H7 (cell line): ENCODE results near the gene NCAPD2. TPM values are rescaled to one million over a fixed set of nuclear protein-coding genes. Genes with fewer than 3 reads are reported as not detected.

Source experiments
- DNase-seq: peaks from one replicate; pipeline ENCODE4 v3.0.0; 2012
- H3K27me3 ChIP-seq: 2 replicates; pipeline ENCODE4 v1.6.0; 2011; ENCODE audit warnings: mild to moderate bottlenecking, low read length; ENCODE audit not compliant: control insufficient read depth, insufficient read depth
- H3K36me3 ChIP-seq: replicated peaks from 2 replicates; pipeline ENCODE4 v1.5.1; 2011; ENCODE audit warnings: low read length; ENCODE audit not compliant: control insufficient read depth, insufficient read depth
- H3K4me3 ChIP-seq: 2 replicates; pipeline ENCODE4 v1.5.1; 2011; ENCODE audit warnings: low read depth, mild to moderate bottlenecking, control low read depth, low read length, moderate library complexity; ENCODE audit not compliant: insufficient read depth
- total RNA-seq: library from RNA; depleted of rRNA; stranded (reverse); fragments of >200 nt; shearing (Covaris generic); gene quantifications from 2 replicates; pipeline ENCODE4 v1.2.3, GENCODE V29; 2014; rRNA removed

Gene NCAPD2
- total RNA-seq, 1 experiment from 2014 or later = 104 TPM

GRCh38 chr12:6569786-6570185 is 75.9 kb downstream of the NCAPD2 start:
- H3K4me3 ChIP-seq = no peak overlapping the region
- no peak for DNase-seq
- no peaks in the 10 kb centered on the region for H3K27me3 ChIP-seq
- peaks cover 44% of the 10 kb centered on the region for H3K36me3 ChIP-seq

GRCh38 chr12:6570264-6570887 is 76.5 kb downstream of the NCAPD2 start:
- peak; percentile 89 for DNase-seq
- Histone ChIP-seq H3K27me3 (no peaks in the 10 kb centered on the region), H3K4me3 (no peak overlapping the region), H3K36me3 (peaks cover 44% of the 10 kb centered on the region)

- Histone ChIP-seq H3K36me3 (peaks cover 48% of the 10 kb centered on the region), H3K4me3 (no peak overlapping the region), H3K27me3 (no peaks in the 10 kb centered on the region)
- no peak for DNase-seq
These were observed 79.1 kb downstream of the NCAPD2 start for GRCh38 chr12:6573001-6573400.

GRCh38 chr12:6574576-6575295 is 80.8 kb downstream of the NCAPD2 start:
- H3K4me3 ChIP-seq = no peak overlapping the region
- no peak for DNase-seq

GRCh38 chr12:6575648-6576047 is 81.7 kb downstream of the NCAPD2 start:
- peaks cover 52% of the 10 kb centered on the region for H3K36me3 ChIP-seq
- no peak overlapping the region for H3K4me3 ChIP-seq
- DNase-seq = no peak
- no peaks in the 10 kb centered on the region for H3K27me3 ChIP-seq

More at GRCh38 chr12:6574576-6575295, 80.8 kb downstream of the NCAPD2 start:
- Histone ChIP-seq H3K36me3 (peaks cover 56% of the 10 kb centered on the region), H3K27me3 (no peaks in the 10 kb centered on the region)

Other genes starting within 250 kb of the NCAPD2 start
- 36.5 and 43.6 TPM in 2 replicates for gene PLEKHG6, start 183.4 kb upstream of the NCAPD2 start, total RNA-seq
- gene TNFRSF1A, start 152.0 kb upstream of the NCAPD2 start, total RNA-seq = 83.5 and 84.6 TPM in 2 replicates
- 28.5 and 41.7 TPM in 2 replicates for gene SCNN1A, start 118.5 kb upstream of the NCAPD2 start, total RNA-seq
- 2.5 and 3.6 TPM in 2 replicates for gene LTBR, start 109.9 kb upstream of the NCAPD2 start, total RNA-seq
- gene CD27, start 49.1 kb upstream of the NCAPD2 start, total RNA-seq = not detected in 2 replicates
- gene TAPBPL, start 42.1 kb upstream of the NCAPD2 start, total RNA-seq = 0.62 and 1.0 TPM in 2 replicates
- gene VAMP1, start 23.4 kb upstream of the NCAPD2 start, total RNA-seq = 23.9 and 26.8 TPM in 2 replicates
- 137 and 145 TPM in 2 replicates for gene MRPL51, start 840 bp upstream of the NCAPD2 start, total RNA-seq
- 6,920 and 8,270 TPM in 2 replicates for gene GAPDH, start 40.4 kb downstream of the NCAPD2 start, total RNA-seq
- 15.1 and 18.2 TPM in 2 replicates for gene IFFO1, start 61.9 kb downstream of the NCAPD2 start, total RNA-seq
- 64.2 and 68.8 TPM in 2 replicates for gene NOP2, start 74.2 kb downstream of the NCAPD2 start, total RNA-seq
- gene CHD4, start 113.3 kb downstream of the NCAPD2 start, total RNA-seq = 236 and 245 TPM in 2 replicates
- gene LPAR5, start 141.9 kb downstream of the NCAPD2 start, total RNA-seq = 0.04 TPM in 1 of 2 replicates, not detected in the other
- gene ACRBP, start 153.3 kb downstream of the NCAPD2 start, total RNA-seq = 0.80 and 3.6 TPM in 2 replicates
- gene ING4, start 169.0 kb downstream of the NCAPD2 start, total RNA-seq = 26.9 and 31.2 TPM in 2 replicates
- 34.4 and 40.3 TPM in 2 replicates for gene ZNF384, start 195.3 kb downstream of the NCAPD2 start, total RNA-seq
- 0.42 and 1.4 TPM in 2 replicates for gene PIANP, start 206.7 kb downstream of the NCAPD2 start, total RNA-seq
- gene COPS7A, start 229.9 kb downstream of the NCAPD2 start, total RNA-seq = 72.1 and 77.6 TPM in 2 replicates